HepG2 (cell line): ENCODE measurements around the gene SLC1A3. TPM values are rescaled to one million over a fixed set of nuclear protein-coding genes. Genes with fewer than 3 reads are reported as not detected.

Source experiments
- ATAC-seq: fragments of 200-7000 bp; cut with Tn5 transposase; 3 replicates; pipeline ENCODE4 v1.9.1; 2020; ENCODE audit warnings: mild to moderate bottlenecking, moderate library complexity
- BruUV-seq: library from RNA; stranded (reverse); fragments of 400-500 nt; replicated peaks from 2 replicates; lab custom pipeline; 2021; lab: Mats Ljungman, UMichigan
- CTCF ChIA-PET: fragments of 300-600 bp; formaldehyde crosslinking; extraction: SDS; loops from one replicate; lab custom pipeline; 2021; ENCODE audit warnings: low total read pairs, inconsistent platforms, low intra/inter-chr PET ratio; lab: Yijun Ruan, JAX
- POLR2A ChIA-PET: fragments of 350-600 bp; sonication (Branson Sonifier 250); formaldehyde crosslinking; loops from one replicate; lab custom pipeline; 2020; ENCODE audit warnings: antibody characterized with exemption, inconsistent platforms; lab: Yijun Ruan, JAX
- DNase-seq: peaks from one replicate; pipeline ENCODE4 v3.0.0-alpha.2; 2015; ENCODE audit warnings: low spot score
- FAIRE-seq: peaks from 3 replicates; lab custom pipeline; 2011; peaks lifted over from hg19 to GRCh38; lab: Jason Lieb, UNC
- H2AFZ ChIP-seq: one replicate; pipeline ENCODE4 v1.6.1; 2011; ENCODE audit warnings: low read length, inconsistent platforms
- H3K27ac ChIP-seq: fragments of 300-600 bp; 3 replicates; pipeline ENCODE4 v1.8.0; 2011; ENCODE audit warnings: mixed run types, mild to moderate bottlenecking, mixed read lengths, low read length, inconsistent platforms; ENCODE audit not compliant: insufficient read depth; ENCODE audit errors: extremely low read length
- H3K27me3 ChIP-seq, 2 experiments: fragments of 200-600 bp in 1 of 2; 2 replicates in 1 of 2; 3 replicates in 1 of 2; pipeline versions ENCODE4 v1.6.0 to v1.8.0; 2011; ENCODE audit warnings: low read length in 2 of 2, mild to moderate bottlenecking in 2 of 2, moderate library complexity in 2 of 2, inconsistent platforms in 1 of 2; ENCODE audit not compliant: insufficient read depth in 2 of 2, control insufficient read depth in 1 of 2
- H3K36me3 ChIP-seq, 2 experiments: fragments of 200-600 bp in 1 of 2; replicated peaks in 1 of 2; 2 replicates in 1 of 2; 3 replicates in 1 of 2; pipeline versions ENCODE4 v1.5.1 to v1.8.0; 2011; ENCODE audit warnings: low read length in 2 of 2, inconsistent platforms in 1 of 2; ENCODE audit not compliant: insufficient read depth in 2 of 2, control insufficient read depth in 1 of 2
- H3K4me1 ChIP-seq: 2 replicates; pipeline ENCODE4 v1.5.1; 2012; ENCODE audit warnings: low read length, inconsistent platforms; ENCODE audit not compliant: insufficient read depth
- H3K4me2 ChIP-seq: 2 replicates; pipeline ENCODE4 v1.6.0; 2011; ENCODE audit warnings: low read depth, low read length, inconsistent platforms
- H3K4me3 ChIP-seq, 3 experiments: fragments of 200-600 bp in 1 of 3; sonication (generic), shearing (Covaris generic) in 1 of 3; replicated peaks in 1 of 3; 2 replicates each; pipeline ENCODE4 v1.5.1; 2011 to 2016; ENCODE audit warnings: low read length in 3 of 3, inconsistent platforms in 2 of 3, low read depth in 2 of 3, mild to moderate bottlenecking in 2 of 3, control low read depth in 1 of 3, mixed read lengths in 1 of 3; ENCODE audit not compliant: insufficient read depth in 1 of 3
- H3K79me2 ChIP-seq: one replicate; pipeline ENCODE4 v1.6.1; 2011; ENCODE audit warnings: low read length, inconsistent platforms; ENCODE audit not compliant: insufficient read depth
- H3K9ac ChIP-seq: 2 replicates; pipeline ENCODE4 v1.6.0; 2011; ENCODE audit warnings: mild to moderate bottlenecking, low read depth, low read length, inconsistent platforms; ENCODE audit not compliant: insufficient read depth
- H3K9me3 ChIP-seq: 2 replicates; pipeline ENCODE4 v1.5.1; 2012; ENCODE audit warnings: mild to moderate bottlenecking, low read length
- H4K20me1 ChIP-seq: 2 replicates; pipeline ENCODE4 v1.6.0; 2011; ENCODE audit warnings: inconsistent platforms, mild to moderate bottlenecking, low read length, moderate library complexity; ENCODE audit not compliant: insufficient read depth
- ARNT ChIP-seq: fragments of 450-650 bp; IDR thresholded peaks from 2 replicates; pipeline ENCODE4 v1.6.1; 2017
- GZF1 ChIP-seq: sonication (generic); formaldehyde crosslinking; IDR thresholded peaks from 2 replicates; pipeline ENCODE4 v1.5.1; 2020; ENCODE audit warnings: mild to moderate bottlenecking, missing genetic modification reagents
- POLR2AphosphoS2 ChIP-seq: IDR thresholded peaks from 2 replicates; pipeline ENCODE4 v1.6.1; 2011; ENCODE audit warnings: low read depth, low read length, improper control_type of control experiment
- PRPF4 ChIP-seq: fragments of 200-400 bp; formaldehyde crosslinking; IDR thresholded peaks from 2 replicates; pipeline ENCODE4 v1.6.1; 2016; ENCODE audit warnings: low read length, low read depth; ENCODE audit not compliant: poor library complexity, severe bottlenecking
- RFXANK ChIP-seq: IDR thresholded peaks from 2 replicates; pipeline ENCODE4 v1.6.1; 2016
- SMC3 ChIP-seq: IDR thresholded peaks from 2 replicates; pipeline ENCODE4 v1.6.1; 2011; ENCODE audit warnings: low read length, improper control_type of control experiment
- STAG1 ChIP-seq: sonication (generic); formaldehyde crosslinking; IDR thresholded peaks from 2 replicates; pipeline ENCODE4 v1.4.0; 2020; ENCODE audit warnings: missing genetic modification reagents
- ZFP62 ChIP-seq: sonication (generic); formaldehyde crosslinking; IDR thresholded peaks from 2 replicates; pipeline ENCODE4 v1.4.0; 2020; ENCODE audit warnings: missing genetic modification reagents
- ZNF468 ChIP-seq: sonication (generic); formaldehyde crosslinking; IDR thresholded peaks from 2 replicates; pipeline ENCODE4 v1.8.0; 2022; ENCODE audit warnings: mild to moderate bottlenecking, moderate library complexity, missing genetic modification reagents
- ZNF670 ChIP-seq: sonication (generic); formaldehyde crosslinking; IDR thresholded peaks from 2 replicates; pipeline ENCODE4 v1.8.0; 2022; ENCODE audit warnings: mild to moderate bottlenecking, missing genetic modification reagents, borderline replicate concordance
- in situ Hi-C: cut with HindIII; loops from 2 replicates; pipeline ENCODE4 v1.10.0; 2017; ENCODE audit warnings: low pct_unique_long_range_greater_than_20kb; ENCODE audit not compliant: extremely low pct_ligation_motif_present
- intact Hi-C: fragments of 100-400 bp; cut with micrococcal nuclease; formaldehyde crosslinking; loops from one replicate; pipeline ENCODE4 v1.10.0; 2022; ENCODE audit not compliant: unreplicated experiment
- polyA plus RNA-seq, 8 experiments: library from polyadenylated mRNA; depleted of rRNA in 3 of 8; stranded (reverse) in 7 of 8; unstranded in 1 of 8; fragments of >200 nt; fragmentation: Illumina TruSeq in 4 of 8; extraction: Trizol in 4 of 8; gene quantifications; 2 replicates each; pipeline versions ENCODE4 v1.2.1 to v1.2.3, GENCODE V29; 2011 to 2016; ENCODE audit warnings: low read depth in 4 of 8, missing spikeins in 1 of 8, mixed read lengths in 1 of 8; ENCODE audit not compliant: insufficient read depth in 1 of 8
- total RNA-seq, 5 experiments: library from RNA; depleted of rRNA; stranded (reverse); fragments of >200 nt; fragmentation: Illumina TruSeq; extraction: Trizol; gene quantifications; 2 replicates each; pipeline ENCODE4 v1.2.3, GENCODE V29; 2016; ENCODE audit warnings: low read depth in 1 of 5
- TF ChIP-seq, protein P1 (sequence below): sonication (generic); IDR thresholded peaks from 2 replicates; pipeline ENCODE4 v1.6.1; 2016; ENCODE audit warnings: low read depth, borderline replicate concordance
- TF ChIP-seq, protein P2 (sequence below), 2 experiments: sonication (generic) in 1 of 2; formaldehyde crosslinking in 1 of 2; IDR thresholded peaks; 2 replicates each; pipeline versions ENCODE4 v1.6.1 to v1.9.0; 2014 to 2022; ENCODE audit warnings: antibody characterized with exemption in 1 of 2, borderline replicate concordance in 1 of 2, inconsistent platforms in 1 of 2, low read depth in 1 of 2, missing genetic modification reagents in 1 of 2
- TF ChIP-seq, protein P3 (sequence below): sonication (generic); formaldehyde crosslinking; IDR thresholded peaks from 2 replicates; pipeline ENCODE4 v1.9.0; 2021; ENCODE audit warnings: missing genetic modification reagents, borderline replicate concordance

SLC1A3 gene
- total and polyA plus RNA-seq, 2 of the 13 experiments (the other 11 are each of a cell fraction or from before 2014, with no cell fraction given): 0.09 TPM; not detected in 1

DNA sequence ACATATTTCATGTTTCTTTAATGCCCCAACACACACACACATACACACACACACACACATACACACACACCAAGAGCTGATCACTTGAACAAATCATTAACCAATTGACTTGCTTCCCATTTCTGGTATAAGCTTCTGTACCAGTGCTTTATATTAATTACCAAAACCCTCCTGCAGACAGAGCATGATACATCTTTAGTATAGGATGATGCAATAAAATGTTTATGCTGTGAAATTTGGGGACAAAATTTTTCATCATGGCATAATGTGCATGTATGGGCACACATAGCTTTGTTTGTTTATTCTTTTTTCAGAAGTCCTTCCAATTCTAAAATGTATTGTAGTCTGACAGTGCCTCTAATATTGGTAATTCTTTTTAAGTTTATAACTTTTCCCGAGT lies 34.5 kb downstream of the SLC1A3 start (continued):
- TF ChIP-seq, protein P1, sequence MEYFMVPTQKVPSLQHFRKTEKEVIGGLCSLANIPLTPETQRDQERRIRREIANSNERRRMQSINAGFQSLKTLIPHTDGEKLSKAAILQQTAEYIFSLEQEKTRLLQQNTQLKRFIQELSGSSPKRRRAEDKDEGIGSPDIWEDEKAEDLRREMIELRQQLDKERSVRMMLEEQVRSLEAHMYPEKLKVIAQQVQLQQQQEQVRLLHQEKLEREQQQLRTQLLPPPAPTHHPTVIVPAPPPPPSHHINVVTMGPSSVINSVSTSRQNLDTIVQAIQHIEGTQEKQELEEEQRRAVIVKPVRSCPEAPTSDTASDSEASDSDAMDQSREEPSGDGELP: no peak
- TF ChIP-seq GZF1 (CRISPR knock-in tag): no peak

DNA sequence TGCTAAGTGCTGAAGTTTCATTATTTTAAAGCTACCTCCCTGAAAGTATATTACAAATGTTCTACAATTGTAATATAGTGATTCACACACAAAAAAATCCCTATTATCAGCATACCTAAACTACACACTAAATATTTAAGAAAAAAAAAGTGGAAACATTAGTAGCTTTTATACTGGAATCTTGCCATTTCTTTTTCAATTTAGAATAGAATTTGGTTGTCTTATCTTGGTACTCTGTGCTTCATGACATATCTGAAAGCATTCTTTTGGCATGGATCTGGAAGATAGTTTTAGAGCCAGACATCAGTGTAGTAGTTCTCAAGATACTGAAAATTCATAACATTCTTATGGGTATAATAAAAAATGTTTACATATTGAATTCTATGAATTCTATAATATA lies 35.0 kb downstream of the SLC1A3 start:
- Histone ChIP-seq H3K9me3 (no peaks in the 10 kb centered on the region), H3K4me2 (no peak overlapping the region), H2AFZ (no peak overlapping the region), H3K27ac (no peak overlapping the region), H3K9ac (no peak overlapping the region), H3K27me3 (no peaks in the 10 kb centered on the region), H3K4me3 (no peak overlapping the region), H3K36me3 (no peaks in the 10 kb centered on the region), H3K4me1 (no peaks in the 10 kb centered on the region), H4K20me1 (no peaks in the 10 kb centered on the region)
- ChIA-PET CTCF (no interaction called here), POLR2A (no interaction called here)
- ATAC-seq: no peak
- in situ Hi-C loops: no loop called here
- FAIRE-seq: no peak
- no peak for DNase-seq
- BruUV-seq: no TSS peak
- no peak for TF ChIP-seq ZNF468 (CRISPR knock-in tag)
- TF ChIP-seq, protein P2, sequence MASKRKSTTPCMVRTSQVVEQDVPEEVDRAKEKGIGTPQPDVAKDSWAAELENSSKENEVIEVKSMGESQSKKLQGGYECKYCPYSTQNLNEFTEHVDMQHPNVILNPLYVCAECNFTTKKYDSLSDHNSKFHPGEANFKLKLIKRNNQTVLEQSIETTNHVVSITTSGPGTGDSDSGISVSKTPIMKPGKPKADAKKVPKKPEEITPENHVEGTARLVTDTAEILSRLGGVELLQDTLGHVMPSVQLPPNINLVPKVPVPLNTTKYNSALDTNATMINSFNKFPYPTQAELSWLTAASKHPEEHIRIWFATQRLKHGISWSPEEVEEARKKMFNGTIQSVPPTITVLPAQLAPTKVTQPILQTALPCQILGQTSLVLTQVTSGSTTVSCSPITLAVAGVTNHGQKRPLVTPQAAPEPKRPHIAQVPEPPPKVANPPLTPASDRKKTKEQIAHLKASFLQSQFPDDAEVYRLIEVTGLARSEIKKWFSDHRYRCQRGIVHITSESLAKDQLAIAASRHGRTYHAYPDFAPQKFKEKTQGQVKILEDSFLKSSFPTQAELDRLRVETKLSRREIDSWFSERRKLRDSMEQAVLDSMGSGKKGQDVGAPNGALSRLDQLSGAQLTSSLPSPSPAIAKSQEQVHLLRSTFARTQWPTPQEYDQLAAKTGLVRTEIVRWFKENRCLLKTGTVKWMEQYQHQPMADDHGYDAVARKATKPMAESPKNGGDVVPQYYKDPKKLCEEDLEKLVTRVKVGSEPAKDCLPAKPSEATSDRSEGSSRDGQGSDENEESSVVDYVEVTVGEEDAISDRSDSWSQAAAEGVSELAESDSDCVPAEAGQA (IDR thresholded peaks at IDR 0.05; ENCODE audit: low read depth): no peak
- TF ChIP-seq, protein P2 (CRISPR knock-in tag; IDR thresholded peaks at IDR 0.05; ENCODE audit: borderline replicate concordance): no peak
- TF ChIP-seq ARNT: no peak
- no peak for TF ChIP-seq PRPF4
- TF ChIP-seq STAG1 (CRISPR knock-in tag): no peak
- no peak for TF ChIP-seq ZFP62 (CRISPR knock-in tag)
- TF ChIP-seq RFXANK: no peak
- TF ChIP-seq ZNF670 (CRISPR knock-in tag): no peak
- TF ChIP-seq POLR2AphosphoS2: no peak
- TF ChIP-seq SMC3: no peak
- TF ChIP-seq, protein P3, sequence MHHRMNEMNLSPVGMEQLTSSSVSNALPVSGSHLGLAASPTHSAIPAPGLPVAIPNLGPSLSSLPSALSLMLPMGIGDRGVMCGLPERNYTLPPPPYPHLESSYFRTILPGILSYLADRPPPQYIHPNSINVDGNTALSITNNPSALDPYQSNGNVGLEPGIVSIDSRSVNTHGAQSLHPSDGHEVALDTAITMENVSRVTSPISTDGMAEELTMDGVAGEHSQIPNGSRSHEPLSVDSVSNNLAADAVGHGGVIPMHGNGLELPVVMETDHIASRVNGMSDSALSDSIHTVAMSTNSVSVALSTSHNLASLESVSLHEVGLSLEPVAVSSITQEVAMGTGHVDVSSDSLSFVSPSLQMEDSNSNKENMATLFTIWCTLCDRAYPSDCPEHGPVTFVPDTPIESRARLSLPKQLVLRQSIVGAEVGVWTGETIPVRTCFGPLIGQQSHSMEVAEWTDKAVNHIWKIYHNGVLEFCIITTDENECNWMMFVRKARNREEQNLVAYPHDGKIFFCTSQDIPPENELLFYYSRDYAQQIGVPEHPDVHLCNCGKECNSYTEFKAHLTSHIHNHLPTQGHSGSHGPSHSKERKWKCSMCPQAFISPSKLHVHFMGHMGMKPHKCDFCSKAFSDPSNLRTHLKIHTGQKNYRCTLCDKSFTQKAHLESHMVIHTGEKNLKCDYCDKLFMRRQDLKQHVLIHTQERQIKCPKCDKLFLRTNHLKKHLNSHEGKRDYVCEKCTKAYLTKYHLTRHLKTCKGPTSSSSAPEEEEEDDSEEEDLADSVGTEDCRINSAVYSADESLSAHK: no peak
- TF ChIP-seq, all 625 proteins: peak for 0
- intact Hi-C loops: no loop called here
- H3K79me2 ChIP-seq: no peaks in the 10 kb centered on the region
